Loucy (cell line): ENCODE data around the gene SPATA2L.
"Not testable (repeated sequence)": the region's sequence is repeated elsewhere in the genome, so short reads cannot be mapped to it uniquely, and the experiment has no call there.

Source experiments
- H2AFZ ChIP-seq: fragments of 200-600 bp; sonication (generic); 2 replicates; pipeline ENCODE4 v1.6.0; 2016; ENCODE audit warnings: antibody characterized with exemption, mild to moderate bottlenecking, low read length, moderate library complexity
- H3F3A ChIP-seq: fragments of 200-600 bp; 2 replicates; pipeline ENCODE4 v1.6.0; 2016; ENCODE audit warnings: antibody characterized with exemption, low read depth, mild to moderate bottlenecking
- H3K27me3 ChIP-seq: fragments of 200-600 bp; sonication (generic); 2 replicates; pipeline ENCODE4 v1.6.1; 2014; ENCODE audit warnings: low read length, mild to moderate bottlenecking; ENCODE audit not compliant: insufficient read depth, poor library complexity, severe bottlenecking
- H3K36me3 ChIP-seq: fragments of 200-600 bp; sonication (generic); 2 replicates; pipeline ENCODE4 v1.6.1; 2016; ENCODE audit warnings: low read length; ENCODE audit not compliant: insufficient read depth
- H3K4me1 ChIP-seq: fragments of 200-600 bp; sonication (generic); 2 replicates; pipeline ENCODE4 v1.5.1; 2014; ENCODE audit warnings: low read length, mild to moderate bottlenecking; ENCODE audit not compliant: insufficient read depth, poor library complexity, severe bottlenecking
- H3K4me2 ChIP-seq: fragments of 200-600 bp; sonication (generic); 2 replicates; pipeline ENCODE4 v1.6.0; 2014; ENCODE audit warnings: antibody characterized with exemption, low read length, low read depth, mild to moderate bottlenecking; ENCODE audit not compliant: poor library complexity, severe bottlenecking
- H3K4me3 ChIP-seq: fragments of 200-600 bp; sonication (generic); 2 replicates; pipeline ENCODE4 v1.5.1; 2014; ENCODE audit warnings: low read length, mild to moderate bottlenecking, mixed read lengths; ENCODE audit not compliant: poor library complexity, severe bottlenecking
- H3K79me2 ChIP-seq: fragments of 200-600 bp; sonication (generic); 2 replicates; pipeline ENCODE4 v1.6.1; 2014; ENCODE audit warnings: low read length; ENCODE audit not compliant: insufficient read depth
- H3K9ac ChIP-seq: fragments of 200-600 bp; sonication (generic); 2 replicates; pipeline ENCODE4 v1.6.0; 2014; ENCODE audit warnings: mild to moderate bottlenecking, low read depth, low read length, moderate library complexity; ENCODE audit not compliant: poor library complexity, severe bottlenecking
- H3K9me2 ChIP-seq: fragments of 200-600 bp; sonication (generic); replicated peaks from 2 replicates; pipeline ENCODE4 v1.6.1; 2016; ENCODE audit warnings: low read depth, low read length, mixed read lengths
- H3K9me3 ChIP-seq: fragments of 200-600 bp; sonication (generic); 2 replicates; pipeline ENCODE4 v1.6.1; 2014; ENCODE audit warnings: mild to moderate bottlenecking, antibody characterized with exemption, low read length, low read depth; ENCODE audit not compliant: insufficient read depth
- H4K20me1 ChIP-seq: fragments of 200-600 bp; sonication (generic); 2 replicates; pipeline ENCODE4 v1.6.0; 2014; ENCODE audit warnings: antibody characterized with exemption, low read length, mild to moderate bottlenecking; ENCODE audit not compliant: insufficient read depth, poor library complexity, severe bottlenecking
- EZH2phosphoT487 ChIP-seq: fragments of 200-600 bp; IDR thresholded peaks from 2 replicates; pipeline ENCODE4 v1.6.1; 2018; ENCODE audit warnings: antibody characterized with exemption, mild to moderate bottlenecking, moderate library complexity, borderline replicate concordance
- TF ChIP-seq, protein P1 (sequence below): fragments of 200-600 bp; sonication (generic); conservative IDR thresholded peaks from 2 replicates; pipeline ENCODE4 v1.5.1; 2014; ENCODE audit warnings: mild to moderate bottlenecking, antibody characterized with exemption, low read length

SPATA2L gene

DNA sequence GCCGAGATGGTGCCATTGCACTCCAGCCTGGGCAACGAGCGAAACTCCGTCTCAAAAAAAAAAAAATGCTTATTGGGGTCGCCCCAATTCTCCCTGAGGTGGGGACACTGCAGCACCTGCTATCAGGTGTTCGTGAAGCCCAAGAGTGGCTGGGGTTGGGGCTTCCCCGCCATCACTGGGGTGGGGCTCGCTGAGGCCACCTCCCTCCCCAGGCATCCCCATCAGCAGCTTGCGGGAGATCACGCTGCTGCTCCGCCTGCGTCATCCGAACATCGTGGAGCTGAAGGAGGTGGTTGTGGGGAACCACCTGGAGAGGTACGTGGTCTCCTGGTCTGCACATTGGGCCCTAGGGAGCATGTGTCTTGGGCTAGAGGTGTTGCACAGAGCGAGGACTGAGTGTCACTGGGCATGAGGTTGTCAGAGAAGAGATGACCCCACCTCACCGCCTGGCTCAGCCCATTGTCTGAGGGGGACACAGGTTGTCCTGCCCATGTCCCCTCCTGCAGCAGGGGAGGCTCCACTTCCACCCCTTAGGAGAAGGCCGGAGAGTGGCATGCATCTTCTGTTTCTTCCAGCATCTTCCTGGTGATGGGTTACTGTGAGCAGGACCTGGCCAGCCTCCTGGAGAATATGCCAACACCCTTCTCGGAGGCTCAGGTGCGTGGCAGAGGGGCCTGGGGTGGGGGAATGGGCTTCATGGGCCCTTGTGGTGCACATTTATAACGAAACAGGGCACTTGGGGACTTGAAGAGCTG lies 10.1 kb downstream of the SPATA2L start:
- H3K79me2 ChIP-seq, result peaks cover 13% of the 10 kb centered on the region; the same call in 1 of the 2 replicates

DNA sequence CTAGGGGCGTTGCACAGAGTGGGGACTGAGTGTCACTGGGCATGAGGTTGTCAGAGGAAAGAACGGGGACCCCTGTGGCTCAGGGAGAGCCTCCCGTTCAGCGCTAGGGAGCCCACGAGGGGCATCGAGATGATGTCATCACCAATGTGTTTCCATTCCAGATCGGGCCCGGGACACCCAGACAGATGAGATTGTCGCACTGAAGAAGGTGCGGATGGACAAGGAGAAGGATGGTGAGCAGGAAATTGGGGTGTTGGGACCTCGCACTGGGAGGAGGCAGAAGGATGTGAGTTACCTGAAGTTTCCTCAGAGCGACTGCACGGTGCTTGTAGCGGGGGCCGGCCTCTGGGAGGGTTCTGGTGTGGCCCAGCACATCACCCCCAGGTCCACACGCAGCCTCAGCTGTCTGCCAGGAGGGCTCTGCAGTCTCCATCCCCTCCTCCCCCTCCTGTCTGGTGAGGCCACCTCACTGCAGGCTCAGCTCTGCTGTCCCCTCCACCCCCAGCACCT lies 11.1 kb downstream of the SPATA2L start:
- no peaks in the 10 kb centered on the region for H3K9me3 ChIP-seq
- no peak overlapping the region for H3K9ac ChIP-seq
- H4K20me1 ChIP-seq, result no peaks in the 10 kb centered on the region
- no peak overlapping the region for H3K4me3 ChIP-seq
- peaks cover 5% of the 10 kb centered on the region for H3K4me1 ChIP-seq
- H3K4me2 ChIP-seq, result no peak overlapping the region
- H3K36me3 ChIP-seq, result no peaks in the 10 kb centered on the region
- no peaks in the 10 kb centered on the region for H3K9me2 ChIP-seq
- H3F3A ChIP-seq, result no peaks in the 10 kb centered on the region
- no peak overlapping the region for H2AFZ ChIP-seq
- no peaks in the 10 kb centered on the region for H3K27me3 ChIP-seq
- TF ChIP-seq, protein P1, sequence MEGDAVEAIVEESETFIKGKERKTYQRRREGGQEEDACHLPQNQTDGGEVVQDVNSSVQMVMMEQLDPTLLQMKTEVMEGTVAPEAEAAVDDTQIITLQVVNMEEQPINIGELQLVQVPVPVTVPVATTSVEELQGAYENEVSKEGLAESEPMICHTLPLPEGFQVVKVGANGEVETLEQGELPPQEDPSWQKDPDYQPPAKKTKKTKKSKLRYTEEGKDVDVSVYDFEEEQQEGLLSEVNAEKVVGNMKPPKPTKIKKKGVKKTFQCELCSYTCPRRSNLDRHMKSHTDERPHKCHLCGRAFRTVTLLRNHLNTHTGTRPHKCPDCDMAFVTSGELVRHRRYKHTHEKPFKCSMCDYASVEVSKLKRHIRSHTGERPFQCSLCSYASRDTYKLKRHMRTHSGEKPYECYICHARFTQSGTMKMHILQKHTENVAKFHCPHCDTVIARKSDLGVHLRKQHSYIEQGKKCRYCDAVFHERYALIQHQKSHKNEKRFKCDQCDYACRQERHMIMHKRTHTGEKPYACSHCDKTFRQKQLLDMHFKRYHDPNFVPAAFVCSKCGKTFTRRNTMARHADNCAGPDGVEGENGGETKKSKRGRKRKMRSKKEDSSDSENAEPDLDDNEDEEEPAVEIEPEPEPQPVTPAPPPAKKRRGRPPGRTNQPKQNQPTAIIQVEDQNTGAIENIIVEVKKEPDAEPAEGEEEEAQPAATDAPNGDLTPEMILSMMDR, result no peak
- TF ChIP-seq EZH2phosphoT487, result no peak
- peaks cover 13% of the 10 kb centered on the region; the same call in 1 of the 2 replicates for H3K79me2 ChIP-seq

More for the DNA sequence above, 10.1 kb downstream of the SPATA2L start:
- H4K20me1 ChIP-seq, result no peaks in the 10 kb centered on the region
- H3K27me3 ChIP-seq, result no peaks in the 10 kb centered on the region
- H3K4me3 ChIP-seq, result no peak overlapping the region
- H2AFZ ChIP-seq, result no peak overlapping the region
- no peaks in the 10 kb centered on the region for H3K9me2 ChIP-seq
- H3K9me3 ChIP-seq, result no peaks in the 10 kb centered on the region
- H3K9ac ChIP-seq, result no peak overlapping the region
- H3F3A ChIP-seq, result no peaks in the 10 kb centered on the region
- TF ChIP-seq, protein P1, result no peak
- no peak for TF ChIP-seq EZH2phosphoT487
- H3K4me2 ChIP-seq, result no peak overlapping the region
- H3K4me1 ChIP-seq, result peaks cover 12% of the 10 kb centered on the region
- H3K36me3 ChIP-seq, result no peaks in the 10 kb centered on the region

DNA sequence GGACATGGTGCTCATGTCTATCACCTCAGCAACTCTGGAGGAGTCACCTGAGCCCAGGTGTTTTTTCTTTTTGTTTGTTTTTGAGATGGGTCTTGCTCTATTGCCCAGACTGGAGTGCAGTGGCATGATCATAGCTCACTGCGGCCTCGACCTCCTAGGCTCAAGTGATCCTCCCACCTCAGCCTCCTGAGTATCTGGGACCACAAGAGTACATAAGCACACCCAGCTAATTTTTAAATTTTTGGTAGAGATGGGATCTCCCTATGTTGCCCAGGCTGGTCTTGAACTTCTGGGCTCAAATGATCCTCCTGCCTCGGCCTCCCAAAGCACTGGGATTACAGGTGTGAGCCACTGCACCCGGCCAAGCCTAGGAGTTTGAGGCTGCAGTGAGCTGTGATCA lies 11.9 kb downstream of the SPATA2L start:
- H3F3A ChIP-seq, H3K4me3 ChIP-seq, H3K9me2 ChIP-seq, H3K36me3 ChIP-seq, H3K4me2 ChIP-seq, H3K9me3 ChIP-seq, H2AFZ ChIP-seq, H3K4me1 ChIP-seq, H3K27me3 ChIP-seq, H3K9ac ChIP-seq, H4K20me1 ChIP-seq: not testable (repeated sequence)
- H3K79me2 ChIP-seq, result peaks cover 13% of the 10 kb centered on the region; the same call in 1 of the 2 replicates
